GM21367 (cell line): ENCODE measurements around the gene SCN10A.

Experiments used
- ATAC-seq: cut with Tn5 transposase; IDR thresholded peaks from one replicate; pipeline ENCODE4 v1.9.1; 2021; ENCODE audit not compliant: unreplicated experiment

The SCN10A gene

GRCh38 chr3:38816026-38816425, at the start of gene SCN10A:
TSS of gene SCN10A (minus strand) at chr3:38816217. CDS start at chr3:38794010, 22,207 bp downstream.
- no peak for ATAC-seq

GRCh38 chr3:38853011-38853410, 37.0 kb upstream of the SCN10A start:
- no peak for ATAC-seq

GRCh38 chr3:38843898-38844297, 27.9 kb upstream of the SCN10A start:
- no peak for ATAC-seq

- no peak for ATAC-seq
Observed at GRCh38 chr3:38842266-38842965, 26.4 kb upstream of the SCN10A start.

- no peak for ATAC-seq
Observed at GRCh38 chr3:38840987-38841386, 25.0 kb upstream of the SCN10A start.

GRCh38 chr3:38837358-38837757, 21.3 kb upstream of the SCN10A start:
- no peak for ATAC-seq

GRCh38 chr3:38836561-38836960, 20.5 kb upstream of the SCN10A start:
- ATAC-seq, result no peak

GRCh38 chr3:38835939-38836338, 19.9 kb upstream of the SCN10A start:
- ATAC-seq, result no peak

- ATAC-seq, result no peak
Observed at GRCh38 chr3:38834717-38835116, 18.7 kb upstream of the SCN10A start.

- ATAC-seq, result no peak
Observed at GRCh38 chr3:38834110-38834509, 18.1 kb upstream of the SCN10A start.

- ATAC-seq, result no peak
Observed at GRCh38 chr3:38829404-38829803, 13.4 kb upstream of the SCN10A start.

- no peak for ATAC-seq
Observed at GRCh38 chr3:38828681-38829080, 12.7 kb upstream of the SCN10A start.

- no peak for ATAC-seq
Observed at GRCh38 chr3:38827791-38828190, 11.8 kb upstream of the SCN10A start.

GRCh38 chr3:38826001-38826400, 10.0 kb upstream of the SCN10A start:
- no peak for ATAC-seq

- no peak for ATAC-seq
Observed at GRCh38 chr3:38824349-38824748, 8.3 kb upstream of the SCN10A start.

- ATAC-seq, result no peak
Observed at GRCh38 chr3:38823722-38824121, 7.7 kb upstream of the SCN10A start.

- no peak for ATAC-seq
Observed at GRCh38 chr3:38823186-38823585, 7.2 kb upstream of the SCN10A start.

GRCh38 chr3:38811822-38812221, 4.2 kb downstream of the SCN10A start:
- ATAC-seq, result no peak

- ATAC-seq, result no peak
Observed at GRCh38 chr3:38805765-38806386, 10.1 kb downstream of the SCN10A start.

- no peak for ATAC-seq
Observed at GRCh38 chr3:38805004-38805403, 11.0 kb downstream of the SCN10A start.

GRCh38 chr3:38800511-38800910, 15.5 kb downstream of the SCN10A start:
- no peak for ATAC-seq

GRCh38 chr3:38793721-38794120, 22.3 kb downstream of the SCN10A start:
- ATAC-seq, result no peak

GRCh38 chr3:38792983-38793382, 23.0 kb downstream of the SCN10A start:
- no peak for ATAC-seq
